GM12874 (cell line): ENCODE data around the gene TMSB10.

Experiments used
- CTCF ChIP-seq: IDR thresholded peaks from 2 replicates; pipeline ENCODE4 v1.5.1; 2011; ENCODE audit warnings: low read depth, mild to moderate bottlenecking, control low read depth, low read length, moderate library complexity; ENCODE audit not compliant: insufficient read depth

The TMSB10 gene

GRCh38 chr2:84924173-84925106 lies 19.0 kb downstream of the TMSB10 start:
- TF ChIP-seq CTCF: no peak

GRCh38 chr2:84925336-84925723 lies 19.9 kb downstream of the TMSB10 start:
- no peak for TF ChIP-seq CTCF

GRCh38 chr2:84925724-84926376 lies 20.4 kb downstream of the TMSB10 start:
- peak; percentile 98 for TF ChIP-seq CTCF

DNA sequence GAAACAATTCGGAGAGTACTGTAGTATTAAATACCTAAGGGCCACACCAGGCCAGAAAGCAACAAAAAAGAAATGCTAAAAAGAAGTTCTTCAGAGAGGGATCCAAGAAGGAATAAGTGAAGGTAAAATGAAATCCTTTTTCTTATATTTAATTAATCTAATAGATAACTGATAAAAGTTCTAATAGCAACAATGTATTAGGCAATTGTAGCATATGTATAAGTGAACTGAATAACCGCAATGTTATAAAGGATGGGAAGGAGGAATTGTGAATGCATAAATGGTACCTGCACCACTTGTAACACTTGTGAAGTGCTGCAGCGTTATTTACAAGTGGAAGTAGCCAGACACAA lies 21.8 kb downstream of the TMSB10 start:
- no peak for TF ChIP-seq CTCF

DNA sequence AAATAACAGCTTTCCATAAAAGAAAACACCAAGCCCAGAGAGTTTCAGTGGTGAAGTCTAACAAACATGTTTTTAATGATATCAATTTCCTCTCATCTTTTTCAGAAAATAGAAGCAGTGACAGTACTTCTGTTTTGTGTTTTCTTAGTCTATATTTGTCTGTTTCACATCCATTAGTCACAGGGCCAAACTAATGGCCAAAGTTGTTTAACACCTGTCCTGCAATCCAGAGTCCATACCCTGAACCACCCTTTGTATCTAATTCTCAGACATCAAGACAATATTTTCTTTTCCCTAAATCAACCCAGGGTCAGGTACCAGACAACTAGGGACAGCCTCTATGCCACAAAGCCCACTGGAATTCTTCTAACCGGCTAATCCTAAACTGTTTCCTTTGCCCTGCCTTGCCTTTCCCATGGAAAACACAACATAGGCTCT lies 25.9 kb downstream of the TMSB10 start:
- TF ChIP-seq CTCF: no peak

DNA sequence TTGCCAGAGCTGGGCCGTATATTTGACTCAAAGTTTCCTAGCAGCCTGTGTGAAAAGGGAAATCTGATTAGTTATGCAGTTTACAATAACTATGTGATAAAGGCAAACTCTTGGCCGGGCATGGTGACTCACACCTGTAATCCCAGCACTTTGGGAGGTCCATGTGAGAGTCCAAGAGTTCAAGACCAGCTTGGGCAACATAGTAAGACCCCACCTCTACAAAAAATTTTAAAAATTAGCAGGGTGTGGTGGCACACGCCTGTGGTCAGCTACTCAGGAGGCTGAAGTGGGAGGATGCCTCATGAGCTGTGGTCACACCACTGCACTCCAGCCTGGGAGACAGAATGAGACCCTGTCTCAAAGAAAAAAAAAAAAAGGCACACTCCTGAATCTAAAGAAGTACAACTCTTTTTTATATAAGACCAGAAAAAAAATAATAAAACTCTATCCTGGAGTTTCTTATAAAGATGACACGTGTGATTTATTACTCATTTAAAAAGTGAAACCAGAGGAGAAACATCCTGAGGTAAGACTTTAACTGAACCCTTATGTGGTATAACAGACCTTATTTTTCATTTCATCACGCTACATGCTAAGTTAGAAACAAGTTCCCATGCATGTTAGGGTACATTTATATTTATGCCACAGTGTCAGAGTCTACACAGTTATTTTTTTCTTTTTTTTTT lies 32.9 kb downstream of the TMSB10 start:
- no peak for TF ChIP-seq CTCF

DNA sequence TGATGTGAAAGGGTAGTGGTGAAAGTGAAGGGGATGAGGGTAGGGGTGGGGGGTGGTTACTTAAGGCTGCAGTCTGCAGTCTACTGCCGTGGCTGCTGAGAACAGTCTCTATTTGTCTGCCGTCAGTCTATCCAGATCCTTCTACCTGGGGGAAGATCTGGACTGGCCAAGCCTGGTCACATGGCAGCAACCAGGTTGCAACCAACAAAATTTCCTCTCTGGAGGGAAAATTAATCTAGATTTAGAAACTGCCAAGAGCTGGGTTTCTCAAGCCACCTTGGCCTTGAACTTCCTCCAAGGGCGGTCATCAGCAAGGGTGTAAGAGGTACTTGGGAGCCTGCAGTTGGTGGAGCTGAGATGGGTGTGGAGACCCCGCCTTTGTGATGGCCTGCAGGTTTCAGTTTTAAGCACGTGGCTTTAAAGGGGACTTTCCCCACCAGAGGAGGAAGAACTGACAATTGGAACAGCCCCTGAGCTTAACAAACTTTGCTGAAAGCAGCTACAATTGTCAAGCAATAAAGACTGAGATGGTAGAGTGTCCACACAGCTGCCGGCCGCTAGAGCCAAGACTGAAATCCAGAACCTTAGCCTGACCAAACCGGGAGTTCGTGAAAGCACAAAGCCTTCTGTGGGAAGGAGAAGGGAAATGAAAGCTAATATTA lies 34.1 kb downstream of the TMSB10 start:
- no peak for TF ChIP-seq CTCF
